Panc1 (cell line): Measurements from ENCODE around the gene LUZP2.

Source experiments
- POLR2AphosphoS5 ChIP-seq: IDR thresholded peaks from 2 replicates; pipeline ENCODE4 v1.6.1; 2012; ENCODE audit warnings: mild to moderate bottlenecking, low read depth, low read length, moderate library complexity
- SIN3A ChIP-seq: IDR thresholded peaks from 2 replicates; pipeline ENCODE4 v1.6.1; 2012; ENCODE audit warnings: low read depth, mild to moderate bottlenecking, low read length, moderate library complexity, borderline replicate concordance; ENCODE audit not compliant: insufficient read depth
- TCF7L2 ChIP-seq: IDR thresholded peaks from 2 replicates; pipeline ENCODE4 v1.6.1; 2011; ENCODE audit warnings: mild to moderate bottlenecking, low read depth, low read length, inconsistent platforms
- TF ChIP-seq, protein P1 (sequence below): fragments of 450-650 bp; IDR thresholded peaks from 2 replicates; pipeline ENCODE4 v1.5.1; 2017; ENCODE audit warnings: mild to moderate bottlenecking
- TF ChIP-seq, protein P2 (sequence below), 2 experiments: IDR thresholded peaks; 2 replicates each; pipeline ENCODE4 v1.6.1; 2011 to 2012; ENCODE audit warnings: low read depth in 2 of 2, control low read depth in 1 of 2, low read length in 1 of 2, mild to moderate bottlenecking in 1 of 2, moderate library complexity in 1 of 2; ENCODE audit not compliant: insufficient read depth in 1 of 2

DNA sequence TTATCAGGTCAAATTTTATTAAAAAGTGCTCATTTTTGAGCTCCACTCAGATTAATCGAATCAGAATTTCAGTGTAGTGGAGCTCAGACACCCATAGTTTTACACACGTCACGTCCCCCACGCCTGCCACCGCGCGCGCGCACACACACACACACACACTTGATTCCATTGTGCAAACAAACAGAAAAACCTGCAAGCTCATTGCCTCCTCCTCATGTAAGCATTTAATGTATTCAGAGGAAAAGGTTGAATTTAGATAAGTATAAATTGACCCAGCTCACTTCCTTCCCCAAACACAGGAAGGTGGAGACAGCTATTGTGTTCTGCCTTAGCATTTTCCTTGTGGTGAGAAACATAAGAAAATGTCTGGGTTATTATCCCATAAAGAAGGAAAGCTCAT, 336.7 kb downstream of the LUZP2 start:
- TF ChIP-seq, protein P1, sequence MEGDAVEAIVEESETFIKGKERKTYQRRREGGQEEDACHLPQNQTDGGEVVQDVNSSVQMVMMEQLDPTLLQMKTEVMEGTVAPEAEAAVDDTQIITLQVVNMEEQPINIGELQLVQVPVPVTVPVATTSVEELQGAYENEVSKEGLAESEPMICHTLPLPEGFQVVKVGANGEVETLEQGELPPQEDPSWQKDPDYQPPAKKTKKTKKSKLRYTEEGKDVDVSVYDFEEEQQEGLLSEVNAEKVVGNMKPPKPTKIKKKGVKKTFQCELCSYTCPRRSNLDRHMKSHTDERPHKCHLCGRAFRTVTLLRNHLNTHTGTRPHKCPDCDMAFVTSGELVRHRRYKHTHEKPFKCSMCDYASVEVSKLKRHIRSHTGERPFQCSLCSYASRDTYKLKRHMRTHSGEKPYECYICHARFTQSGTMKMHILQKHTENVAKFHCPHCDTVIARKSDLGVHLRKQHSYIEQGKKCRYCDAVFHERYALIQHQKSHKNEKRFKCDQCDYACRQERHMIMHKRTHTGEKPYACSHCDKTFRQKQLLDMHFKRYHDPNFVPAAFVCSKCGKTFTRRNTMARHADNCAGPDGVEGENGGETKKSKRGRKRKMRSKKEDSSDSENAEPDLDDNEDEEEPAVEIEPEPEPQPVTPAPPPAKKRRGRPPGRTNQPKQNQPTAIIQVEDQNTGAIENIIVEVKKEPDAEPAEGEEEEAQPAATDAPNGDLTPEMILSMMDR: no peak
- TF ChIP-seq POLR2AphosphoS5 (no peak), TCF7L2 (no peak), SIN3A (no peak)
- TF ChIP-seq, protein P2, sequence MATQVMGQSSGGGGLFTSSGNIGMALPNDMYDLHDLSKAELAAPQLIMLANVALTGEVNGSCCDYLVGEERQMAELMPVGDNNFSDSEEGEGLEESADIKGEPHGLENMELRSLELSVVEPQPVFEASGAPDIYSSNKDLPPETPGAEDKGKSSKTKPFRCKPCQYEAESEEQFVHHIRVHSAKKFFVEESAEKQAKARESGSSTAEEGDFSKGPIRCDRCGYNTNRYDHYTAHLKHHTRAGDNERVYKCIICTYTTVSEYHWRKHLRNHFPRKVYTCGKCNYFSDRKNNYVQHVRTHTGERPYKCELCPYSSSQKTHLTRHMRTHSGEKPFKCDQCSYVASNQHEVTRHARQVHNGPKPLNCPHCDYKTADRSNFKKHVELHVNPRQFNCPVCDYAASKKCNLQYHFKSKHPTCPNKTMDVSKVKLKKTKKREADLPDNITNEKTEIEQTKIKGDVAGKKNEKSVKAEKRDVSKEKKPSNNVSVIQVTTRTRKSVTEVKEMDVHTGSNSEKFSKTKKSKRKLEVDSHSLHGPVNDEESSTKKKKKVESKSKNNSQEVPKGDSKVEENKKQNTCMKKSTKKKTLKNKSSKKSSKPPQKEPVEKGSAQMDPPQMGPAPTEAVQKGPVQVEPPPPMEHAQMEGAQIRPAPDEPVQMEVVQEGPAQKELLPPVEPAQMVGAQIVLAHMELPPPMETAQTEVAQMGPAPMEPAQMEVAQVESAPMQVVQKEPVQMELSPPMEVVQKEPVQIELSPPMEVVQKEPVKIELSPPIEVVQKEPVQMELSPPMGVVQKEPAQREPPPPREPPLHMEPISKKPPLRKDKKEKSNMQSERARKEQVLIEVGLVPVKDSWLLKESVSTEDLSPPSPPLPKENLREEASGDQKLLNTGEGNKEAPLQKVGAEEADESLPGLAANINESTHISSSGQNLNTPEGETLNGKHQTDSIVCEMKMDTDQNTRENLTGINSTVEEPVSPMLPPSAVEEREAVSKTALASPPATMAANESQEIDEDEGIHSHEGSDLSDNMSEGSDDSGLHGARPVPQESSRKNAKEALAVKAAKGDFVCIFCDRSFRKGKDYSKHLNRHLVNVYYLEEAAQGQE (IDR thresholded peaks at IDR 0.05; ENCODE audit: insufficient read depth in 1 of 2, low read depth in 2 of 2, low read length in 1 of 2): no peak
